ENCODE measurements around the gene RSKR. TPM values are rescaled to one million over a fixed set of nuclear protein-coding genes. Genes with fewer than 3 reads are reported as not detected.

RSKR gene
- total RNA-seq, 1 donor from 2014 or later, result 26.8 TPM

- H3K27ac Mint-ChIP-seq, result peak overlapping the region; percentile 96
- intact Hi-C loops (cut with micrococcal nuclease), result loop anchor here (1.0 to 5.0 kb wide), 8 partner anchors 22 to 693 kb away; partner anchors contain the start of genes BLTP2, NUFIP2, PHF12 and PIGS
- CTCF ChIA-PET, result interaction anchor here (0.7 to 2.0 kb wide), 7 partner anchors 12 to 60 kb away, joined by 3 to 9 read pairs (median 4); partner anchors contain the start of genes PIGS and RSKR
These were observed 14.4 kb downstream of the RSKR start for GRCh38 chr17:28599311-28600184.

GRCh38 chr17:28598799-28599310 is 15.1 kb downstream of the RSKR start, which contains the start of gene SPAG5:
Gene SPAG5, minus strand, starts transcription at chr17:28599025. Its CDS starts 79 bp downstream, at chr17:28598946.
- H3K27me3 Mint-ChIP-seq, result no peaks in the 10 kb centered on the region
- POLR2A ChIA-PET, result interaction anchor here (0.6 to 4.9 kb wide), 22 partner anchors 8 to 353 kb away, joined by 3 to 80 read pairs (median 6); partner anchors contain the start of genes ALDOC, BLTP2, PHF12 and PIGS
- CTCF ChIA-PET, result interaction anchor here (0.7 to 2.0 kb wide), 6 partner anchors 14 to 59 kb away, joined by 3 to 9 read pairs (median 4); partner anchors contain the start of genes PIGS and RSKR
- no peak for TF ChIP-seq CTCF (IDR thresholded peaks at IDR 0.05)
- peaks cover 24% of the 10 kb centered on the region for H3K4me1 Mint-ChIP-seq
- no peaks in the 10 kb centered on the region for H3K9me3 Mint-ChIP-seq
- ATAC-seq (ENCODE audit: low read depth), result peak; percentile 89
- peak; percentile 94 for DNase-seq
- intact Hi-C loops (cut with micrococcal nuclease), result loop anchor here (1.0 to 5.0 kb wide), 8 partner anchors 22 to 693 kb away; partner anchors contain the start of genes BLTP2, NUFIP2, PHF12 and PIGS
- peaks cover 6% of the 10 kb centered on the region for H3K36me3 Mint-ChIP-seq (ENCODE audit: low read depth)
- peak within 1 kb of the TSS; percentile 96 for H3K27ac Mint-ChIP-seq
- H3K4me3 Mint-ChIP-seq, result peak within 1 kb of the TSS; percentile 87

More at GRCh38 chr17:28599311-28600184, 14.4 kb downstream of the RSKR start:
- no peaks in the 10 kb centered on the region for H3K27me3 Mint-ChIP-seq
- ATAC-seq (ENCODE audit: low read depth), result peak; percentile 62
- H3K4me1 Mint-ChIP-seq, result peaks cover 24% of the 10 kb centered on the region
- DNase-seq, result peak; percentile 49
- peak overlapping the region; percentile 87 for H3K4me3 Mint-ChIP-seq
- TF ChIP-seq CTCF (IDR thresholded peaks at IDR 0.05), result no peak
- POLR2A ChIA-PET, result interaction anchor here (0.5 to 4.9 kb wide), 28 partner anchors 8 to 705 kb away, joined by 3 to 80 read pairs (median 5); partner anchors contain the start of genes ALDOC, BLTP2, PHF12 and PIGS
- H3K36me3 Mint-ChIP-seq (ENCODE audit: low read depth), result peaks cover 8% of the 10 kb centered on the region
- no peaks in the 10 kb centered on the region for H3K9me3 Mint-ChIP-seq

- H3K27ac Mint-ChIP-seq, result peak overlapping the region; percentile 96
- ATAC-seq (ENCODE audit: low read depth) (no peak), DNase-seq (no peak)
- no peaks in the 10 kb centered on the region for H3K9me3 Mint-ChIP-seq
- H3K27me3 Mint-ChIP-seq, result no peaks in the 10 kb centered on the region
- POLR2A ChIA-PET, result interaction anchor here (1.2 to 4.9 kb wide), 10 partner anchors 19 to 351 kb away, joined by 5 to 80 read pairs (median 8); partner anchors contain the start of genes ALDOC, PIGS and UNC119
- H3K4me1 Mint-ChIP-seq, result peaks cover 24% of the 10 kb centered on the region
- intact Hi-C loops (cut with micrococcal nuclease), result loop anchor here (5.0 kb wide), 2 partner anchors 354 to 694 kb away; partner anchors contain the start of genes NUFIP2 and PHF12
- H3K4me3 Mint-ChIP-seq, result peak overlapping the region; percentile 87
- peaks cover 6% of the 10 kb centered on the region for H3K36me3 Mint-ChIP-seq (ENCODE audit: low read depth)
- CTCF ChIA-PET, result interaction anchor here (1.1 to 2.0 kb wide), 3 partner anchors 12 to 27 kb away, joined by 3 to 9 read pairs (median 7); partner anchors contain the start of genes PIGS and RSKR
- no peak for TF ChIP-seq CTCF (IDR thresholded peaks at IDR 0.05)
These were observed 15.6 kb downstream of the RSKR start for GRCh38 chr17:28598389-28598788.

- DNase-seq (no peak), ATAC-seq (ENCODE audit: low read depth) (no peak)
- Mint-ChIP-seq H3K9me3 (no peaks in the 10 kb centered on the region), H3K4me1 (peaks cover 24% of the 10 kb centered on the region), H3K27me3 (no peaks in the 10 kb centered on the region), H3K4me3 (peak overlapping the region; percentile 87), H3K27ac (peak overlapping the region; percentile 96), H3K36me3 (ENCODE audit: low read depth) (peaks cover 10% of the 10 kb centered on the region)
- no peak for TF ChIP-seq CTCF (IDR thresholded peaks at IDR 0.05)
- ChIA-PET POLR2A (interaction anchor here (1.2 to 4.9 kb wide), 4 partner anchors 19 to 49 kb away, joined by 6 to 80 read pairs (median 30); partner anchors contain the start of genes ALDOC and PIGS), CTCF (interaction anchor here (0.8 to 1.1 kb wide), 2 partner anchors 13 to 48 kb away, joined by 3 read pairs; no protein-coding TSS in a partner anchor)
- intact Hi-C loops (cut with micrococcal nuclease), result loop anchor here (5.0 kb wide), 2 partner anchors 355 to 695 kb away; partner anchors contain the start of genes NUFIP2 and PHF12
These were observed 16.2 kb downstream of the RSKR start for GRCh38 chr17:28597606-28598383.

Data from activated B cell treated with CpG ODN at 0.5 μM for 24 hours (primary cell).